Measurements from ENCODE around the gene CUL4A. TPM values are rescaled to one million over a fixed set of nuclear protein-coding genes. Genes with fewer than 3 reads are reported as not detected.

CUL4A gene
- total RNA-seq, 6 experiments from 2014 or later, result 29.2 to 75.8 (median 39.5) TPM

GRCh38 chr13:113192902-113193301, 16.5 kb upstream of the CUL4A start:
- intact Hi-C loops (cut with DNase I), result no loop called here
- TF ChIP-seq POLR2A (IDR thresholded peaks at IDR 0.05), result no peak
- TF ChIP-seq, protein P1, sequence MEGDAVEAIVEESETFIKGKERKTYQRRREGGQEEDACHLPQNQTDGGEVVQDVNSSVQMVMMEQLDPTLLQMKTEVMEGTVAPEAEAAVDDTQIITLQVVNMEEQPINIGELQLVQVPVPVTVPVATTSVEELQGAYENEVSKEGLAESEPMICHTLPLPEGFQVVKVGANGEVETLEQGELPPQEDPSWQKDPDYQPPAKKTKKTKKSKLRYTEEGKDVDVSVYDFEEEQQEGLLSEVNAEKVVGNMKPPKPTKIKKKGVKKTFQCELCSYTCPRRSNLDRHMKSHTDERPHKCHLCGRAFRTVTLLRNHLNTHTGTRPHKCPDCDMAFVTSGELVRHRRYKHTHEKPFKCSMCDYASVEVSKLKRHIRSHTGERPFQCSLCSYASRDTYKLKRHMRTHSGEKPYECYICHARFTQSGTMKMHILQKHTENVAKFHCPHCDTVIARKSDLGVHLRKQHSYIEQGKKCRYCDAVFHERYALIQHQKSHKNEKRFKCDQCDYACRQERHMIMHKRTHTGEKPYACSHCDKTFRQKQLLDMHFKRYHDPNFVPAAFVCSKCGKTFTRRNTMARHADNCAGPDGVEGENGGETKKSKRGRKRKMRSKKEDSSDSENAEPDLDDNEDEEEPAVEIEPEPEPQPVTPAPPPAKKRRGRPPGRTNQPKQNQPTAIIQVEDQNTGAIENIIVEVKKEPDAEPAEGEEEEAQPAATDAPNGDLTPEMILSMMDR (IDR thresholded peaks at IDR 0.05), result no peak
- H3K9me3 ChIP-seq, result no peaks in the 10 kb centered on the region
- no peaks in the 10 kb centered on the region for H3K27me3 ChIP-seq
- H3K27ac ChIP-seq, result no peak overlapping the region
- DNase-seq (no peak), ATAC-seq (peak in 1 of 4 donors; percentile 28)
- H3K4me1 ChIP-seq, result no peaks in the 10 kb centered on the region
- peaks cover 0 to 80% (median 29%) of the 10 kb centered on the region in 4 donors for H3K36me3 ChIP-seq
- H3K4me3 ChIP-seq, result no peak overlapping the region
- WGBS (ENCODE audit: insufficient coverage, low coverage, low lambda C conversion rate, missing lambda C conversion rate), result 100% methylated on average over 1 of the region's 2 CpGs

- 70% methylated on average over 6 of the region's 6 CpGs for WGBS (ENCODE audit: insufficient coverage, low coverage, low lambda C conversion rate, missing lambda C conversion rate)
- intact Hi-C loops (cut with DNase I), result no loop called here
- Histone ChIP-seq H3K9me3 (no peaks in the 10 kb centered on the region), H3K4me1 (no peaks in the 10 kb centered on the region), H3K27me3 (no peaks in the 10 kb centered on the region), H3K4me3 (no peak overlapping the region), H3K27ac (no peak overlapping the region), H3K36me3 (peaks cover 0 to 92% (median 29%) of the 10 kb centered on the region in 4 donors)
- DNase-seq (no peak), ATAC-seq (no peak)
- TF ChIP-seq, protein P1 (IDR thresholded peaks at IDR 0.05), result no peak
- no peak for TF ChIP-seq POLR2A (IDR thresholded peaks at IDR 0.05)
Measured at GRCh38 chr13:113195360-113195759, 14.1 kb upstream of the CUL4A start.

DNA sequence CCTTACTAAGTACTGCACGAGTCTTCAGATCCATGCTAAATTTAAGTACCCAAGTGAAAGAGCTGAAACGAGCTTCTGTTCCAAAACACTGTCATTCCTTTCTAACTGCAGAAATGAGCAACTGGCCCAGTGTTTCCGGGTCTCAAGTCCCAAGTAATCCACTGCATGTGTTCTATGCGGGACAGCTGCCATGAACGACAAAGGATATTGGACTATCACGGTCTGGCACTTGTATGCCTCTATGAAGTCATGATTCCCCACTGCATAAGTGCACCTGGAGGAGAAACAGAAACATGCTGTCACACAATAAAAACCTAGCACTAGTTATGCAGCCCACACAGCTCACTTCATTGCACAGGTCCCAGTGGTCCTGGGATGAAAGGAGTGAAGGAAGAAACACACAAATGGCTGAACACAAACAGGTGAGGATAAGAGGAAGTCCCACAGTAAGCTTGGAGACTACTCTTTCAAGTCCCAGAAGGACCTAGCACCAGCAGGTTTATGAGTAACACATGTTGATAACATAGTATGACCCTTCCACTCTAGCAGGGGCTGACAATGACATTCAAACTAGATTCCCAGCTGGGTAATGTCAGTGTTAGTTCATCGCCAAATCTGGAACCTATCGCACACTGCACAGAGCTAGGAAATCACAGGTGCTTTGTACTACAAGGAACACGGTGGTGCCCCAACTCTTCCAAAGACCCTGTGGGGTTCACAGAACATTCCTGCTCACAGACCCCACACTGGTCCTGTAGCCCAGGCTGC, 12.3 kb upstream of the CUL4A start:
- Histone ChIP-seq H3K4me1 (no peaks in the 10 kb centered on the region), H3K27ac (no peak overlapping the region), H3K36me3 (peaks cover 0 to 75% (median 23%) of the 10 kb centered on the region in 4 donors), H3K9me3 (no peaks in the 10 kb centered on the region), H3K4me3 (no peak overlapping the region), H3K27me3 (no peaks in the 10 kb centered on the region)
- DNase-seq, result no peak
- TF ChIP-seq POLR2A (IDR thresholded peaks at IDR 0.05), result no peak
- TF ChIP-seq, protein P1 (IDR thresholded peaks at IDR 0.05), result no peak
- intact Hi-C loops (cut with DNase I), result no loop called here
- ATAC-seq, result no peak
- WGBS (ENCODE audit: insufficient coverage, low coverage, low lambda C conversion rate, missing lambda C conversion rate), result 93% methylated on average over 8 of the region's 9 CpGs

DNA sequence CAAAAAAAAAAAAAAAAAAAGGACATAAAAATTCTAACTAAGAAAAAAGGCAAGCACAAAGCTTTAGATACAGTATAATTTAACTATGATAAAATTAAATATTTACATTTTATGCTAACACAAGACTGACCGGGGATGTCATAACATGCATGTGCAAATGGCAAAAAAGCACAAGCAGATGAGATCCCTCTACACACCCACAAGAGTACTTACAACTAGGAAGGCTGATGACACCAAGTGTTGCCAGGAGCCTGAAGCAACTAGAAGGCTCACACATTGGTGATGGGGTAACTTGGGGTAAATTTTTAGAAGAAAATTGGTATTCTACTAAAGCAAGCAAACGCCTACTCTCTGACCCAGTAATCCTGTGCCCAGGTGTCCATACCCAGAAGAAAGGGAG, 7.6 kb upstream of the CUL4A start:
- no peak for DNase-seq
- no peak overlapping the region for H3K27ac ChIP-seq
- TF ChIP-seq, protein P1 (IDR thresholded peaks at IDR 0.05), result no peak
- no peak for TF ChIP-seq POLR2A (IDR thresholded peaks at IDR 0.05)
- H3K4me3 ChIP-seq, result no peak overlapping the region
- no peak for ATAC-seq
- WGBS (ENCODE audit: insufficient coverage, low coverage, low lambda C conversion rate, missing lambda C conversion rate), result 87% methylated on average over 2 of the region's 2 CpGs
- peaks cover 0 to 34% (median 8%) of the 10 kb centered on the region in 4 donors for H3K36me3 ChIP-seq
- H3K4me1 ChIP-seq, result peaks cover 0 to 21% (median 2%) of the 10 kb centered on the region in 4 donors
- no peaks in the 10 kb centered on the region for H3K27me3 ChIP-seq
- no peaks in the 10 kb centered on the region for H3K9me3 ChIP-seq
- intact Hi-C loops (cut with DNase I), result no loop called here
